ENCODE measurements around the gene PPM1D. TPM values are rescaled to one million over a fixed set of nuclear protein-coding genes. Genes with fewer than 3 reads are reported as not detected.

PPM1D gene
- total RNA-seq, 2 donors from 2014 or later = 5.0 to 7.6 TPM

GRCh38 chr17:60573236-60574051 is 26.5 kb upstream of the PPM1D start:
- no peaks in the 10 kb centered on the region for H3K9me3 ChIP-seq
- peaks cover 0 to 25% of the 10 kb centered on the region in 2 donors for H3K4me1 ChIP-seq
- TF ChIP-seq, protein P1, sequence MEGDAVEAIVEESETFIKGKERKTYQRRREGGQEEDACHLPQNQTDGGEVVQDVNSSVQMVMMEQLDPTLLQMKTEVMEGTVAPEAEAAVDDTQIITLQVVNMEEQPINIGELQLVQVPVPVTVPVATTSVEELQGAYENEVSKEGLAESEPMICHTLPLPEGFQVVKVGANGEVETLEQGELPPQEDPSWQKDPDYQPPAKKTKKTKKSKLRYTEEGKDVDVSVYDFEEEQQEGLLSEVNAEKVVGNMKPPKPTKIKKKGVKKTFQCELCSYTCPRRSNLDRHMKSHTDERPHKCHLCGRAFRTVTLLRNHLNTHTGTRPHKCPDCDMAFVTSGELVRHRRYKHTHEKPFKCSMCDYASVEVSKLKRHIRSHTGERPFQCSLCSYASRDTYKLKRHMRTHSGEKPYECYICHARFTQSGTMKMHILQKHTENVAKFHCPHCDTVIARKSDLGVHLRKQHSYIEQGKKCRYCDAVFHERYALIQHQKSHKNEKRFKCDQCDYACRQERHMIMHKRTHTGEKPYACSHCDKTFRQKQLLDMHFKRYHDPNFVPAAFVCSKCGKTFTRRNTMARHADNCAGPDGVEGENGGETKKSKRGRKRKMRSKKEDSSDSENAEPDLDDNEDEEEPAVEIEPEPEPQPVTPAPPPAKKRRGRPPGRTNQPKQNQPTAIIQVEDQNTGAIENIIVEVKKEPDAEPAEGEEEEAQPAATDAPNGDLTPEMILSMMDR (IDR thresholded peaks at IDR 0.05) = no peak
- no peaks in the 10 kb centered on the region for H3K36me3 ChIP-seq
- peak overlapping the region; percentile 63 to 70 for H3K27ac ChIP-seq
- H3K4me3 ChIP-seq = no peak overlapping the region
- no peak for DNase-seq (ENCODE audit: low spot score)
- H3K27me3 ChIP-seq = no peaks in the 10 kb centered on the region

DNA sequence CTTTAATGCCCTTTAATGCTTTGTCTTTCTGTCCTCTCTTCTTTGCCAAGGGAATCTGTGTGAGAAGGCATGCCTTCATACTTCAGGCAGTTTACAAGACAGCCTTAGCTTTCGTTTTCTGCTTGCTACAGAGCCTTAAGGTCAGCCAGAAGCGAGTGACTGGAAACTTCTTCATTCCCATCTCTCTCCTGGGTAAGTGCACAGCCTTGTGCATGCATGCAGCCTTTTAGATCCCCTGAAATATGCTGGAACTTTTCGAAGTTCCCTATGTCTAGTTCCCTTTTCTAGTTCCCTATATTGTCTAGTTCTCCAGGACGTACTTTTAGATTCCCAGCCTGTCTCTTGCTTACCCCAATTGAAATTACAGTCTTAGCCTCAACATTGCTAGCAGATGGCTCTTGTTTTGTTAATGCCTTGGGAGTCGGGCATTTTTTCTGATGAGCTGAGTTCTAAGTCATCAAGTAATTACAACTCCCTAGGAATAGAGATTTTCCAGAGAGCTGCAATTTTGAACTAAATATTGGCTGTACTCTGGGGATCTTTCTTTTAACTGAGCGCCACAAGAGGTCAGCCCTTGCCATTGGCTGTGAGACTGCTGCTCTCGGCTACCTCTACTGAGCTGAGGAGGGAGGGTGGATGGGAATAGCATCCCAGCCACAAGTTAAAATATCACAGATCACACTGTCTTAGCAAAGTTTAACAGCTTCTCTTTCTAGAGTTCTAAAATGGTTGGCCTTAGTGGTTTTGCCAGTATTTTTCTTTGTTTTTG is 22.7 kb upstream of the PPM1D start:
- TF ChIP-seq, protein P1 (IDR thresholded peaks at IDR 0.05) = peak in 1 of 2 donors; percentile 63
- Histone ChIP-seq H3K27me3 (no peaks in the 10 kb centered on the region), H3K36me3 (no peaks in the 10 kb centered on the region), H3K4me1 (peaks cover 0 to 12% of the 10 kb centered on the region in 2 donors), H3K9me3 (no peaks in the 10 kb centered on the region), H3K27ac (peak overlapping the region; percentile 44 to 71), H3K4me3 (peak overlapping the region; percentile 26 to 33)
- no peak for DNase-seq (ENCODE audit: low spot score)

GRCh38 chr17:60579090-60579489 is 20.9 kb upstream of the PPM1D start:
- TF ChIP-seq, protein P1 (IDR thresholded peaks at IDR 0.05) = no peak
- H3K36me3 ChIP-seq = no peaks in the 10 kb centered on the region
- peaks cover 0 to 8% of the 10 kb centered on the region in 2 donors for H3K4me1 ChIP-seq
- no peaks in the 10 kb centered on the region for H3K27me3 ChIP-seq
- H3K4me3 ChIP-seq = no peak overlapping the region
- H3K27ac ChIP-seq = no peak overlapping the region
- no peaks in the 10 kb centered on the region for H3K9me3 ChIP-seq
- no peak for DNase-seq (ENCODE audit: low spot score)

GRCh38 chr17:60579551-60579950 is 20.4 kb upstream of the PPM1D start:
- Histone ChIP-seq H3K27me3 (no peaks in the 10 kb centered on the region), H3K4me1 (peaks cover 0 to 8% of the 10 kb centered on the region in 2 donors), H3K36me3 (no peaks in the 10 kb centered on the region), H3K9me3 (no peaks in the 10 kb centered on the region), H3K4me3 (no peak overlapping the region), H3K27ac (no peak overlapping the region)
- TF ChIP-seq, protein P1 (IDR thresholded peaks at IDR 0.05) = no peak
- no peak for DNase-seq (ENCODE audit: low spot score)

DNA sequence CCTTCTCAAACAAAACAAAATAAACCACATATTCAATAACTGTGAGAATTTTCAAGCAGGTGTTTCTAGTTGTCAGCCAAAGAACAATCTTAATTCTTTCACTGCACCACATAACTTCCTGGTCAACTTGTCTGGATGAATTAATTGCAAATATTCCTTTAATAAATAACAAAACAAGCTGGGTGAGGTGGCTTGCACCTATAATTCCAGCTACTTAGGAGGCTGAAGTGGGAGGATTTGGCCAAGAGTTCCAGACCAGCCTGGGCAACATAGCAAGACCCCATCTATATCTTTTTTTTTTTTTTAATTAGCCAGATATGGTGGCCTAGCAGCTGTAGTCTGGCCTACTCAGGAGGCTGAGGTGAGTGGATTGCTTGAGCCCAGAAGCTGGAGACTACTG is 17.0 kb upstream of the PPM1D start:
- DNase-seq (ENCODE audit: low spot score) = no peak
- Histone ChIP-seq H3K36me3 (no peaks in the 10 kb centered on the region), H3K4me1 (no peaks in the 10 kb centered on the region), H3K27ac (no peak overlapping the region), H3K27me3 (no peaks in the 10 kb centered on the region), H3K9me3 (no peaks in the 10 kb centered on the region), H3K4me3 (no peak overlapping the region)
- TF ChIP-seq, protein P1 (IDR thresholded peaks at IDR 0.05) = no peak

Data from right atrium auricular region (tissue), 2 donors.